GM12878 (cell line): ENCODE results near the gene ELP4. TPM values are rescaled to one million over a fixed set of nuclear protein-coding genes. Genes with fewer than 3 reads are reported as not detected.

Experiments used
- ATAC-seq: fragments of 200-7000 bp; cut with Tn5 transposase; 3 replicates; pipeline ENCODE4 v1.9.1; 2020; ENCODE audit warnings: mild to moderate bottlenecking, moderate library complexity
- BruUV-seq: library from RNA; stranded (reverse); fragments of 400-500 nt; replicated peaks from 2 replicates; lab custom pipeline; 2021; lab: Mats Ljungman, UMichigan
- CTCF ChIA-PET: fragments of 300-600 bp; sonication (Branson Sonifier 250); formaldehyde crosslinking; extraction: SDS; loops from one replicate; lab custom pipeline; 2021; ENCODE audit warnings: inconsistent platforms; lab: Yijun Ruan, JAX
- POLR2A ChIA-PET: fragments of 350-600 bp; formaldehyde crosslinking; extraction: SDS; loops from one replicate; lab custom pipeline; 2021; ENCODE audit warnings: inconsistent platforms; lab: Charles Lee
- RAD21 ChIA-PET: fragments of 300-600 bp; sonication (Branson Sonifier 250); formaldehyde crosslinking; loops from one replicate; lab custom pipeline; 2023; ENCODE audit warnings: antibody characterized with exemption; ENCODE audit not compliant: unreplicated experiment; lab: Charles Lee
- SMC1A ChIA-PET: fragments of 300-600 bp; sonication (Branson Sonifier 250); formaldehyde crosslinking; loops from one replicate; lab custom pipeline; 2023; ENCODE audit not compliant: unreplicated experiment, uncharacterized antibody; lab: Charles Lee
- DNase-seq: peaks from one replicate; pipeline ENCODE4 v3.0.0-alpha.2; 2011; ENCODE audit warnings: low read depth, low spot score
- FAIRE-seq: peaks from 3 replicates; lab custom pipeline; 2011; peaks lifted over from hg19 to GRCh38; lab: Jason Lieb, UNC
- H2AFZ ChIP-seq: 2 replicates; pipeline ENCODE4 v1.6.0; 2011; ENCODE audit warnings: low read depth, low read length, control low read depth; ENCODE audit not compliant: control insufficient read depth
- H3K27ac ChIP-seq: 2 replicates; pipeline ENCODE4 v1.5.1; 2011; ENCODE audit warnings: control low read depth; ENCODE audit not compliant: control insufficient read depth, insufficient read depth
- H3K27me3 ChIP-seq, 2 experiments: replicated peaks in 1 of 2; 2 replicates each; pipeline versions ENCODE4 v1.6.0 to v1.6.1; 2011; ENCODE audit warnings: low read length in 1 of 2; ENCODE audit not compliant: control insufficient read depth in 2 of 2, insufficient read depth in 2 of 2
- H3K36me3 ChIP-seq, 2 experiments: 2 replicates each; pipeline ENCODE4 v1.5.1; 2011; ENCODE audit warnings: low read length in 1 of 2; ENCODE audit not compliant: control insufficient read depth in 2 of 2, insufficient read depth in 2 of 2
- H3K4me1 ChIP-seq: 2 replicates; pipeline ENCODE4 v1.6.1; 2011; ENCODE audit warnings: mild to moderate bottlenecking, low read length, moderate library complexity, mixed read lengths; ENCODE audit not compliant: control insufficient read depth, insufficient read depth
- H3K4me2 ChIP-seq: 2 replicates; pipeline ENCODE4 v1.6.0; 2011; ENCODE audit warnings: control low read depth; ENCODE audit not compliant: control insufficient read depth, insufficient read depth
- H3K4me3 ChIP-seq: fragments of 200-600 bp; sonication (generic); 2 replicates; pipeline ENCODE4 v1.5.1; 2016
- H3K79me2 ChIP-seq: 2 replicates; pipeline ENCODE4 v1.6.0; 2011; ENCODE audit warnings: low read length; ENCODE audit not compliant: control insufficient read depth, insufficient read depth
- H3K9ac ChIP-seq: 2 replicates; pipeline ENCODE4 v1.8.0; 2011; ENCODE audit warnings: low read length, control low read depth, mixed read lengths; ENCODE audit not compliant: control insufficient read depth, insufficient read depth
- H3K9me3 ChIP-seq: replicated peaks from 3 replicates; pipeline ENCODE4 v1.5.1; 2011; ENCODE audit warnings: mild to moderate bottlenecking, low read length; ENCODE audit not compliant: control insufficient read depth, insufficient read depth
- H4K20me1 ChIP-seq: 2 replicates; pipeline ENCODE4 v1.6.0; 2011; ENCODE audit not compliant: control insufficient read depth, insufficient read depth
- FOS ChIP-seq: IDR thresholded peaks from 3 replicates; pipeline ENCODE4 v1.6.1; 2011; ENCODE audit warnings: borderline replicate concordance; ENCODE audit not compliant: insufficient read length; ENCODE audit errors: extremely low read depth
- NBN ChIP-seq: fragments of 450-650 bp; IDR thresholded peaks from 2 replicates; pipeline ENCODE4 v1.6.1; 2016
- PAX8 ChIP-seq: fragments of 450-650 bp; IDR thresholded peaks from 2 replicates; pipeline ENCODE4 v1.6.1; 2017; ENCODE audit warnings: mild to moderate bottlenecking, moderate library complexity
- WGBS: methylation state at CpG from one replicate; pipeline ENCODE4 v1.1.6; 2016; ENCODE audit warnings: low lambda C conversion rate; ENCODE audit not compliant: insufficient replicate concordance, insufficient coverage; ENCODE audit errors: missing lambda C conversion rate; 5-methylcytosine and 5-hydroxymethylcytosine counted together
- in situ Hi-C: fragments of 300-500 bp; cut with MboI; formaldehyde crosslinking; loops from 9 replicates; pipeline ENCODE4 v1.14.3; 2018; ENCODE audit warnings: mixed read lengths
- intact Hi-C: fragments of 100-400 bp; cut with micrococcal nuclease; formaldehyde crosslinking; loops from one replicate; pipeline ENCODE4 v1.14.2; 2022; ENCODE audit not compliant: unreplicated experiment
- polyA plus RNA-seq, 11 experiments: library from polyadenylated mRNA; depleted of rRNA in 4 of 11; unstranded in 6 of 11; stranded (reverse) in 5 of 11; fragments of >200 nt; fragmentation: Nextera tagmentation in 4 of 11; fragmentation: Illumina TruSeq in 1 of 11; extraction: Ambion mirVana in 4 of 11; extraction: Trizol in 1 of 11; gene quantifications; 1 replicate in 1 of 11; 2 replicates in 10 of 11; pipeline versions ENCODE4 v1.2.1 to v1.2.3, GENCODE V29; 2011 to 2016; ENCODE audit warnings: inconsistent platforms in 2 of 11, missing spikeins in 2 of 11, low read depth in 1 of 11
- total RNA-seq, 4 experiments: library from RNA; depleted of rRNA in 3 of 4; stranded (reverse); fragments of >200 nt in 3 of 4; fragmentation: Illumina TruSeq in 1 of 4; extraction: Trizol in 1 of 4; gene quantifications; 2 replicates each; pipeline versions ENCODE4 v1.2.1 to v1.2.3, GENCODE V29; 2013 to 2021

The ELP4 gene
- total and polyA plus RNA-seq, 10 of the 15 experiments (the other 5 are each of a cell fraction or from before 2014, with no cell fraction given), result 17.7 to 36.1 (median 27.0) TPM

DNA sequence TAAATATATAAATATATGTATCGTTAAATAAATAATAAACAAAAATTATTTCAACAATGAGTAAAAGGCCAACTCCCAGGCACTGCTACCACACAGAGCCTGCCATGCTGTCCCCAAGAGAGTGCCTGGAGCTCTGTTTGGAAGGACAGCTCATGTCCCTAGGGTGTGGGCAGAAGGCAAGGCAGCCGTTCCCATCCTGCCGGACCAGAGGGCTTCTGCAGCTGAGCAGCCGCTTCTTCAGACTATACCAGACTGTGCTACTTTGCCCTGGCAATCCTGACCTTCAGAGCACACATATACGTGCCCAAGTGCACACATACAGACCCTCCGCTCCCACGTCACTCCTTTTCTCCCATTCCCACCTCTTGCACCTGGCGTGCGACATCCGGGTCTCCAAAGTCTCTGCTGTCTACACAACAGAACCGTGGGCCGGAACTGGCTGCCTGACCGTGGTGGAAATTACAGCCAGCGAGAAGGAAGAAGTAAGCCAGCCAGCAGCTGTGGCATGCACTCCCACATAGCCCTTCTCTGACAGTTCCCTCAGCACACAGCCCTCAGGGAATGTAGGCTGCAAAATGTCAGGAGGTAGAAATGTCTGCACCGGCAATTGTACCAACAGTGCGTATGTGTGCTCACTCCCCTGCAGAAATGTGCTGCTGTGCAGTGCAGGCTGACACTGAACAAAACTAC lies 277.6 kb downstream of the ELP4 start:
- WGBS, result 95% methylated on average over 16 of the region's 16 CpGs
- Histone ChIP-seq H2AFZ (no peak overlapping the region), H3K4me3 (no peak overlapping the region), H3K79me2 (no peaks in the 10 kb centered on the region), H3K27ac (no peak overlapping the region), H3K9me3 (no peaks in the 10 kb centered on the region), H3K9ac (no peak overlapping the region), H4K20me1 (no peaks in the 10 kb centered on the region), H3K36me3 (no peaks in the 10 kb centered on the region), H3K4me1 (no peaks in the 10 kb centered on the region), H3K27me3 (no peaks in the 10 kb centered on the region), H3K4me2 (no peak overlapping the region)
- POLR2A ChIA-PET, result no interaction called here
- CTCF ChIA-PET, result interaction anchor here (0.9 kb wide), 1 partner anchor 27 kb away, joined by 3 read pairs; no protein-coding TSS in a partner anchor
- no TSS peak for BruUV-seq
- intact Hi-C loops (no loop called here), in situ Hi-C loops (no loop called here)
- RAD21 ChIA-PET, result no interaction called here
- DNase-seq (no peak), ATAC-seq (no peak), FAIRE-seq (no peak)
- SMC1A ChIA-PET, result no interaction called here
- TF ChIP-seq NBN (no peak), FOS (no peak)

- Histone ChIP-seq H2AFZ (no peak overlapping the region), H3K36me3 (no peaks in the 10 kb centered on the region), H3K27me3 (no peaks in the 10 kb centered on the region), H3K4me2 (no peak overlapping the region), H3K9me3 (no peaks in the 10 kb centered on the region), H3K4me1 (no peaks in the 10 kb centered on the region), H3K9ac (no peak overlapping the region), H4K20me1 (no peaks in the 10 kb centered on the region), H3K79me2 (no peaks in the 10 kb centered on the region), H3K27ac (no peak overlapping the region), H3K4me3 (no peak overlapping the region)
- in situ Hi-C loops, result no loop called here
- ChIA-PET CTCF (interaction anchor here (1.0 kb wide), 1 partner anchor 170 kb away, joined by 3 read pairs; no protein-coding TSS in a partner anchor), RAD21 (no interaction called here), SMC1A (interaction anchor here (0.6 to 0.7 kb wide), 2 partner anchors 16 to 18 kb away, joined by 3 read pairs; no protein-coding TSS in a partner anchor), POLR2A (no interaction called here)
- intact Hi-C loops, result no loop called here
- ATAC-seq (no peak), FAIRE-seq (no peak), DNase-seq (no peak)
- no peak for TF ChIP-seq PAX8
- 81% methylated on average over 3 of the region's 3 CpGs for WGBS
- BruUV-seq, result no TSS peak
Measured at GRCh38 chr11:31788085-31788484, 278.5 kb downstream of the ELP4 start.
